ENCODE results near the gene TBCEL. TPM values are rescaled to one million over a fixed set of nuclear protein-coding genes. Genes with fewer than 3 reads are reported as not detected.

The TBCEL gene
- total RNA-seq, 1 donor from 2014 or later, result 36.5 TPM

- peaks cover 7% of the 10 kb centered on the region for H3K4me1 Mint-ChIP-seq (ENCODE audit: low read depth, unreplicated experiment)
- TF ChIP-seq CTCF (IDR thresholded peaks at IDR 0.05; ENCODE audit: partially characterized antibody, unreplicated experiment), result no peak
- H3K27me3 Mint-ChIP-seq (ENCODE audit: unreplicated experiment), result no peaks in the 10 kb centered on the region
- H3K4me3 Mint-ChIP-seq (ENCODE audit: unreplicated experiment), result peak overlapping the region; percentile 58
- peaks cover 4% of the 10 kb centered on the region for H3K36me3 Mint-ChIP-seq (ENCODE audit: unreplicated experiment)
- no peak for DNase-seq
- no peaks in the 10 kb centered on the region for H3K9me3 Mint-ChIP-seq (ENCODE audit: unreplicated experiment)
- peak overlapping the region; percentile 90 for H3K27ac Mint-ChIP-seq (ENCODE audit: unreplicated experiment)
These were observed 48.0 kb downstream of the TBCEL start for GRCh38 chr11:121071846-121072450.

- H3K27ac Mint-ChIP-seq (ENCODE audit: unreplicated experiment), result no peak overlapping the region
- peaks cover 6% of the 10 kb centered on the region for H3K4me1 Mint-ChIP-seq (ENCODE audit: low read depth, unreplicated experiment)
- DNase-seq, result no peak
- H3K9me3 Mint-ChIP-seq (ENCODE audit: unreplicated experiment), result peaks cover 2% of the 10 kb centered on the region
- H3K4me3 Mint-ChIP-seq (ENCODE audit: unreplicated experiment), result no peak overlapping the region
- no peak for TF ChIP-seq CTCF (IDR thresholded peaks at IDR 0.05; ENCODE audit: partially characterized antibody, unreplicated experiment)
- H3K36me3 Mint-ChIP-seq (ENCODE audit: unreplicated experiment), result no peaks in the 10 kb centered on the region
- no peaks in the 10 kb centered on the region for H3K27me3 Mint-ChIP-seq (ENCODE audit: unreplicated experiment)
These were observed 57.4 kb downstream of the TBCEL start for GRCh38 chr11:121081321-121081720.

- peaks cover 2% of the 10 kb centered on the region for H3K9me3 Mint-ChIP-seq (ENCODE audit: unreplicated experiment)
These were observed 58.3 kb downstream of the TBCEL start for GRCh38 chr11:121082219-121082618.

GRCh38 chr11:121082670-121083069, 58.8 kb downstream of the TBCEL start:
- TF ChIP-seq CTCF (IDR thresholded peaks at IDR 0.05; ENCODE audit: partially characterized antibody, unreplicated experiment), result no peak
- H3K27me3 Mint-ChIP-seq (ENCODE audit: unreplicated experiment), result no peaks in the 10 kb centered on the region
- H3K9me3 Mint-ChIP-seq (ENCODE audit: unreplicated experiment), result peaks cover 2% of the 10 kb centered on the region
- H3K36me3 Mint-ChIP-seq (ENCODE audit: unreplicated experiment), result no peaks in the 10 kb centered on the region
- no peak overlapping the region for H3K4me3 Mint-ChIP-seq (ENCODE audit: unreplicated experiment)
- no peak for DNase-seq
- peaks cover 6% of the 10 kb centered on the region for H3K4me1 Mint-ChIP-seq (ENCODE audit: low read depth, unreplicated experiment)
- no peak overlapping the region for H3K27ac Mint-ChIP-seq (ENCODE audit: unreplicated experiment)

More at GRCh38 chr11:121082219-121082618, 58.3 kb downstream of the TBCEL start:
- no peak for TF ChIP-seq CTCF (IDR thresholded peaks at IDR 0.05; ENCODE audit: partially characterized antibody, unreplicated experiment)
- Mint-ChIP-seq H3K4me3 (ENCODE audit: unreplicated experiment) (no peak overlapping the region), H3K4me1 (ENCODE audit: low read depth, unreplicated experiment) (peaks cover 6% of the 10 kb centered on the region), H3K27ac (ENCODE audit: unreplicated experiment) (no peak overlapping the region), H3K36me3 (ENCODE audit: unreplicated experiment) (no peaks in the 10 kb centered on the region), H3K27me3 (ENCODE audit: unreplicated experiment) (no peaks in the 10 kb centered on the region)
- no peak for DNase-seq

- TF ChIP-seq CTCF (IDR thresholded peaks at IDR 0.05; ENCODE audit: partially characterized antibody, unreplicated experiment), result no peak
- DNase-seq, result no peak
- Mint-ChIP-seq H3K27me3 (ENCODE audit: unreplicated experiment) (no peaks in the 10 kb centered on the region), H3K9me3 (ENCODE audit: unreplicated experiment) (peaks cover 2% of the 10 kb centered on the region), H3K4me1 (ENCODE audit: low read depth, unreplicated experiment) (peaks cover 12% of the 10 kb centered on the region), H3K36me3 (ENCODE audit: unreplicated experiment) (no peaks in the 10 kb centered on the region), H3K4me3 (ENCODE audit: unreplicated experiment) (no peak overlapping the region), H3K27ac (ENCODE audit: unreplicated experiment) (no peak overlapping the region)
These were observed 63.0 kb downstream of the TBCEL start for GRCh38 chr11:121086866-121087265.
